Fibroblast of pulmonary artery (primary cell): Measurements from ENCODE around the gene SYNE1.
A peak's percentile ranks its signal among the peaks of the same experiment; 100 is the strongest.

Source experiments
- DNase-seq: peaks from one replicate; pipeline ENCODE4 v3.0.0-alpha.2; 2010; ENCODE audit warnings: low read depth
- H3K4me3 ChIP-seq: replicated peaks from 2 replicates; pipeline ENCODE4 v1.5.1; 2011; ENCODE audit warnings: low read depth, mild to moderate bottlenecking, control low read depth, low read length, moderate library complexity
- TF ChIP-seq, protein P1 (sequence below): IDR thresholded peaks from 2 replicates; pipeline ENCODE4 v1.5.1; 2011; ENCODE audit warnings: mild to moderate bottlenecking, control low read depth, low read length, inconsistent platforms; ENCODE audit errors: missing control alignments

Gene SYNE1

DNA sequence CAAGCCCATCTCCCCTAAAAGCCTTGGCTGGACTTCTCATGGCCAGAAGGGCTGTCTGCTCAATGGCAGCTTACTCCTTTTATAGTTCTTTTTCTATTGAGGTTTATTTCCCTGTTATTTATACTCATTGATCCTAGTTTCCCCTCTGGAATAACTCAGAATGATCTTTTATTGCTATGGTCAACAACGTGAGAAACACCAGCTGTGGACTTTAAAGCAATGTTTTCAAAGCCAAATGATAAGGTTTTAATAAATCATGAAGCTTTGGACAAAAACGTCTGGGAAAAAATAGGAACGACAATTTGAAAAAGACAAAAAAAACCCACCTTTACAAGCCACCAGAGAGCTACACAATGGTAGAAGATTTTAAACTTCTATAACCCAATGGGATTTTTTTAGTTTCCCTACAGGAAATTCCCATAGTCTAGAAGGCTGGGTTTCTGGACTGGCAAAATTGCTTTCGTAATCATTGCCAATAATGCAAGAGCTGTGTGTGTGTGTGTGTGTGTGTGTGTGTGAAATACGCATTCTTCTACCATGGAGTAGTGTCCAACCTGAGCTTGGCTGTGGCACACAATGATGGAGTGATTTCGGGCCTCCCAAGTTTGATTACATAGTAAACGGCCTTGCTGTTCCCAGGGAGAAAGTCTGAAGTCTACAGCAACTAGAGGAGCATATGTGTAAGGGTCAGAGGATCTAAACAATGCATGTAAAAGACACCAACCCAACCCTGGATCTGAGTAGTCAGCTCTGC is 396.0 kb downstream of the SYNE1 start:
- TF ChIP-seq, protein P1, sequence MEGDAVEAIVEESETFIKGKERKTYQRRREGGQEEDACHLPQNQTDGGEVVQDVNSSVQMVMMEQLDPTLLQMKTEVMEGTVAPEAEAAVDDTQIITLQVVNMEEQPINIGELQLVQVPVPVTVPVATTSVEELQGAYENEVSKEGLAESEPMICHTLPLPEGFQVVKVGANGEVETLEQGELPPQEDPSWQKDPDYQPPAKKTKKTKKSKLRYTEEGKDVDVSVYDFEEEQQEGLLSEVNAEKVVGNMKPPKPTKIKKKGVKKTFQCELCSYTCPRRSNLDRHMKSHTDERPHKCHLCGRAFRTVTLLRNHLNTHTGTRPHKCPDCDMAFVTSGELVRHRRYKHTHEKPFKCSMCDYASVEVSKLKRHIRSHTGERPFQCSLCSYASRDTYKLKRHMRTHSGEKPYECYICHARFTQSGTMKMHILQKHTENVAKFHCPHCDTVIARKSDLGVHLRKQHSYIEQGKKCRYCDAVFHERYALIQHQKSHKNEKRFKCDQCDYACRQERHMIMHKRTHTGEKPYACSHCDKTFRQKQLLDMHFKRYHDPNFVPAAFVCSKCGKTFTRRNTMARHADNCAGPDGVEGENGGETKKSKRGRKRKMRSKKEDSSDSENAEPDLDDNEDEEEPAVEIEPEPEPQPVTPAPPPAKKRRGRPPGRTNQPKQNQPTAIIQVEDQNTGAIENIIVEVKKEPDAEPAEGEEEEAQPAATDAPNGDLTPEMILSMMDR, result no peak
- no peak overlapping the region for H3K4me3 ChIP-seq
- DNase-seq, result peak; percentile 58

DNA sequence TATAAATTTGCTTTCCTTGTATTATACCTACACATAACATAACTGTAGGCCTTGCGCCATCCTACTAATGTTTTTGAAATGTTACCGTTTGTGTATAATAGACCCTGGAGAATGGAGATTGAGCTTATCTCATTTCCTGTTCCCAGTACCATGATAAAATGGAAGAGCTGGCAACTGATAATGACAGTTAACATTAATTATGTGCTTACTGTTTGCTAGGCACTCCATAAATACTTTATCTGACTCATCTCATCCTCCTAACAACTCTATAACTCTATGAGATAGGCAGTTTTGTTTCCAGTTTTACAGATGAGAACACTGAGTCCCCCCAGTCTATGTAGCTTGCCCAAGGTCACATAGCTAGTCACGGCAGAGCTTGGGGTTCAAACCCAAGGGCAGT is 396.7 kb downstream of the SYNE1 start:
- no peak for DNase-seq
- TF ChIP-seq, protein P1, result no peak

DNA sequence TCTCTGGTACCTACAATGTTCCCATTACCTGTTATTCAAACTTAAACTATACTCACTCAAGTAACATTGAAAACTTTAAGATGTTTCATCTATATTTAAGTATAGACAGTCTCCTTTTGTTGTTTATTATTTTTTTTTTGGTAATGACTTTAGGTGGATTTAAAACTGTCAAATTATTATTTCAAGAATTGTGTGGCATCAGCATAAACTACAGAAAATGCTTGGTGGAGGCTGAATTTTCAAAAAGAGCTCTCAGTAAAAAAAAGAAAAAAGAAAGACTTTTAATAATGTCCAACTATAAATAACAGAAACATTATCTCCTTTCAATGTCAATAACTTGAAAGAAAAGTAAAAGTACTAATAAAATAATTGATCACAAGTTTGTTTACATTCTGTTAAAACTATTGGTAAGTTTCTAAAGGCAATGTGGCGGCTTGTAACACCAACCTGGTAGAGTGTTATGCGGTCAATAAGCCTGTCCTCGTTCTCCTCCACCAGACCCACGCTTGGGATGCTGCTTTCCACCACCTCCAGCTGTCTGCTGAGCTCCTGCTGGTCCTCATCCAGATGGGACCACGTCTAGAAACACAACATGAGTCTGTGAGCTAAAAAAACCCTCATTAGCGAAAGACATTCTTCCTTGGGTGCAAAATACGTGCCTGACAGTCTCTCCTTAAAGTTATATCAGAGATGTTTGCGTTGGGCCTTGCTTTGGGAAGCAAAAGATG is 400.6 kb downstream of the SYNE1 start:
- H3K4me3 ChIP-seq, result no peak overlapping the region
- no peak for DNase-seq
- TF ChIP-seq, protein P1, result no peak

More for the DNA sequence above, 396.7 kb downstream of the SYNE1 start:
- H3K4me3 ChIP-seq, result no peak overlapping the region

DNA sequence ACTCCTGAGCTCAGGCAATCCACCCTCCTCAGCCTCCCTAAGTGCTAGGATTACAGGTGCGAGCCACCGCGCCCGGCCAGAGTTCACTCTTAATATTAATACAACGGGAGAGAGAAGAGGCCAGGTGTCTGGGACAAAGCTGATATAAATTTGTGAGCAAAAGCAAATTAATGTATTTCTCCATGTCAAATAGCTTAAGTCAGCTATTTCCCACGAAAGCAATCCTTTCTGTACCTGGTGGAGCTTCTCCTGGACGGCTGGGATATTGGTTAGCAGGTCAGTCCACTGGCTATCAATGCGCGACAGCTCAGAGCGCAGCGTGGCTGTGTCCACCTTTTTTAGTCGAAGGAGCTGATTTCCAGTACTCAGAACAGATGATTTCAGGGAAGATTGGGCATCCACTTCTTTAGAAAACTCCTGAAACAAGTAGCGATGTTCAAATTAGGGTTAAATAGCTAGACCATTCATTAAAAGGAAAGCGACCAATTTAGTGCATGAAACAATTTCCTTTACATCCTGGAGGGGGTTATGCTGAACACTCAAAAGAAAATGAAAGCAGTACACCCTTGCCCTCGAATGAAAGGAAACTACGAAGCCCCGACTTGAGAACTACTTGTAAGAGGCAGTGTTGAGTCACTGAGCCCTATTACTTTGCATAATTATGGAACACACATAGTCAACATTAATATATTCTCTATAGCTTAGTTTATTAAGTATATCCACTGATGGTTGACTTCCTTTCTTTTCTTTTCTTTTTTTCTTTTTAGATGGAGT is 403.4 kb downstream of the SYNE1 start:
- DNase-seq, result no peak
- TF ChIP-seq, protein P1, result no peak
- H3K4me3 ChIP-seq, result no peak overlapping the region

DNA sequence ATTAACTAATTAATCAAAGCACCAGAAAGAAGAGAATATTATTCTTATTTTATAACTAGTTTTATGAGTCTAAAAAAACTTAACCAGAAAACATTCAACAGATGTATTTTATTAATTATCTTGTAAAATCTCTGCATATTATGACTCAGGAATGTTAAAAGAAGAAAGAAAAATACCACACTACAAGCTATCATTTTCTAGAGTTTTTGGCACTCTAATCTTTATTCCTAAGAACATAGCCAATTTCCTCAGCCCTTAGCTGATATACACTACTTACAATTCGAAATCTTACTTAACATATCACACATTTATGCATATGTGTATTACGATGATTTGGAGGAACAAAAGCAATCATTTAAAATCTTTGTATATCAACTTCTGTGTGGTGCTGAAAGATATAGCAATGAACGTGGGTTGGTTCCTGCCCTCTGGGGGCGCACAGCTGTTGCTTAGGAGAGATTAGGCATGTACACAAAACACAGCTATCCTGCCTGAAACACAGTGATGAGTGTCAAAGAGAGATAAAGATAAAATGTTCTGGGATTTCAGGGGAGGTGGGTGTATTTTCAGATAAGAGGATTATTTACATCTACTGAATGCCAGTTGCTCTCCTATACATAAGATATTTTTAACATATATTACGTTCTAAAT is 404.5 kb downstream of the SYNE1 start:
- DNase-seq, result peak; percentile 82
- TF ChIP-seq, protein P1, result peak; percentile 45
- H3K4me3 ChIP-seq, result no peak overlapping the region

DNA sequence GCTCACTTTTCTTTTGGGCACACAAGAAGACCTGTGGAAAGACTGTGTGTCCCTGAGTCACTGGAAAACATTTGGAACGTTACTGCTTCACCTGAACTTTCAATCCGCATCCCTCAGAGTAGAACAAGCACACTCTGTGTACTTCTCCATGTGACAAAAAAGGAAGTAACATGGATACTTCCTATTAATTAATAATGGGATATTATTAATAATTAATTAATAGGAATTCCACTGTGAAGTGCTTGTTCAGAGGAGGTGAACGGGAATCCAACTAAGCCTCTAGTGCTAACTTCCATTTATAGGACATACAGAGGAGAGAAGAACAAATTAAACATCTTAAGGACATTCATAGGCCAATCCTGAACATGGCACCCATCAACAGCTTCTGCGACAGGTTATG is 407.8 kb downstream of the SYNE1 start:
- TF ChIP-seq, protein P1, result no peak
- DNase-seq, result no peak
- no peak overlapping the region for H3K4me3 ChIP-seq
